GM23248 (cell line): ENCODE results near the gene ELK1. TPM values are rescaled to one million over a fixed set of nuclear protein-coding genes. Genes with fewer than 3 reads are reported as not detected.

Experiments used
- DNase-seq: peaks from one replicate; pipeline ENCODE4 v3.0.0-alpha.2; 2015
- H2AFZ ChIP-seq: fragments of 200-600 bp; sonication (generic); 2 replicates; pipeline ENCODE4 v1.6.1; 2016; ENCODE audit warnings: antibody characterized with exemption
- H3F3A ChIP-seq: fragments of 200-600 bp; sonication (generic); 2 replicates; pipeline ENCODE4 v1.6.1; 2016; ENCODE audit warnings: mild to moderate bottlenecking, antibody characterized with exemption, mixed run types; ENCODE audit not compliant: insufficient read depth
- H3K27ac ChIP-seq: fragments of 200-600 bp; sonication (generic); 2 replicates; pipeline ENCODE4 v1.5.1; 2016; ENCODE audit warnings: mild to moderate bottlenecking
- H3K27me3 ChIP-seq: fragments of 200-600 bp; sonication (generic); replicated peaks from 2 replicates; pipeline ENCODE4 v1.6.1; 2016; ENCODE audit warnings: mild to moderate bottlenecking; ENCODE audit not compliant: insufficient read depth
- H3K36me3 ChIP-seq: fragments of 200-600 bp; sonication (generic); 2 replicates; pipeline ENCODE4 v1.6.1; 2016; ENCODE audit warnings: low read depth, mild to moderate bottlenecking
- H3K4me1 ChIP-seq: fragments of 200-600 bp; sonication (generic); 2 replicates; pipeline ENCODE4 v1.6.1; 2016; ENCODE audit warnings: mild to moderate bottlenecking; ENCODE audit not compliant: insufficient read depth
- H3K4me2 ChIP-seq: fragments of 200-600 bp; sonication (generic); one replicate; pipeline ENCODE4 v1.6.1; 2016; ENCODE audit warnings: mild to moderate bottlenecking; ENCODE audit not compliant: unreplicated experiment
- H3K4me3 ChIP-seq: fragments of 200-600 bp; sonication (generic); 2 replicates; pipeline ENCODE4 v1.5.1; 2016; ENCODE audit warnings: mild to moderate bottlenecking
- H3K79me2 ChIP-seq: fragments of 200-600 bp; sonication (generic); 2 replicates; pipeline ENCODE4 v1.6.1; 2016; ENCODE audit warnings: mild to moderate bottlenecking; ENCODE audit not compliant: insufficient read depth
- H3K9ac ChIP-seq: fragments of 200-600 bp; sonication (generic); 2 replicates; pipeline ENCODE4 v1.6.1; 2016; ENCODE audit warnings: mild to moderate bottlenecking
- H3K9me2 ChIP-seq: fragments of 200-600 bp; sonication (generic); 2 replicates; pipeline ENCODE4 v1.6.1; 2016; ENCODE audit warnings: mixed run types, mild to moderate bottlenecking, moderate library complexity; ENCODE audit not compliant: insufficient read depth
- H3K9me3 ChIP-seq: fragments of 200-600 bp; sonication (generic); one replicate; pipeline ENCODE4 v1.6.1; 2017; ENCODE audit warnings: low read depth
- H4K20me1 ChIP-seq: fragments of 200-600 bp; sonication (generic); 2 replicates; pipeline ENCODE4 v1.6.0; 2016; ENCODE audit not compliant: insufficient read depth
- EZH2 ChIP-seq: fragments of 200-600 bp; sonication (generic); IDR thresholded peaks from 2 replicates; pipeline ENCODE4 v1.6.1; 2018; ENCODE audit warnings: antibody characterized with exemption, mild to moderate bottlenecking; ENCODE audit not compliant: insufficient read depth, poor library complexity, severe bottlenecking
- EZH2phosphoT487 ChIP-seq: fragments of 200-600 bp; sonication (generic); IDR thresholded peaks from 2 replicates; pipeline ENCODE4 v1.6.1; 2018; ENCODE audit warnings: antibody characterized with exemption, moderate library complexity, mild to moderate bottlenecking, low read depth; ENCODE audit not compliant: insufficient read depth
- WGBS, 2 experiments: methylation state at CpG; one replicate each; pipeline ENCODE4 v1.1.6; 2015 to 2017; ENCODE audit warnings: low lambda C conversion rate in 2 of 2, low coverage in 1 of 2; ENCODE audit errors: missing lambda C conversion rate in 2 of 2; 5-methylcytosine and 5-hydroxymethylcytosine counted together
- in situ Hi-C: fragments of 300-500 bp; cut with MboI; formaldehyde crosslinking; loops from 2 replicates; pipeline ENCODE4 v1.15.0; 2020
- polyA plus RNA-seq: library from polyadenylated mRNA; unstranded; fragments of >200 nt; fragmentation: Nextera tagmentation; extraction: Ambion mirVana; gene quantifications from 2 replicates; pipeline ENCODE4 v1.2.1, GENCODE V29; 2016
- total RNA-seq: library from RNA; depleted of rRNA; stranded (reverse); fragments of >200 nt; shearing (Covaris generic); gene quantifications from 2 replicates; pipeline ENCODE4 v1.2.3, GENCODE V29; 2014

The ELK1 gene
- total and polyA plus RNA-seq, 2 experiments from 2014 or later, result 46.6 to 47.7 TPM

DNA sequence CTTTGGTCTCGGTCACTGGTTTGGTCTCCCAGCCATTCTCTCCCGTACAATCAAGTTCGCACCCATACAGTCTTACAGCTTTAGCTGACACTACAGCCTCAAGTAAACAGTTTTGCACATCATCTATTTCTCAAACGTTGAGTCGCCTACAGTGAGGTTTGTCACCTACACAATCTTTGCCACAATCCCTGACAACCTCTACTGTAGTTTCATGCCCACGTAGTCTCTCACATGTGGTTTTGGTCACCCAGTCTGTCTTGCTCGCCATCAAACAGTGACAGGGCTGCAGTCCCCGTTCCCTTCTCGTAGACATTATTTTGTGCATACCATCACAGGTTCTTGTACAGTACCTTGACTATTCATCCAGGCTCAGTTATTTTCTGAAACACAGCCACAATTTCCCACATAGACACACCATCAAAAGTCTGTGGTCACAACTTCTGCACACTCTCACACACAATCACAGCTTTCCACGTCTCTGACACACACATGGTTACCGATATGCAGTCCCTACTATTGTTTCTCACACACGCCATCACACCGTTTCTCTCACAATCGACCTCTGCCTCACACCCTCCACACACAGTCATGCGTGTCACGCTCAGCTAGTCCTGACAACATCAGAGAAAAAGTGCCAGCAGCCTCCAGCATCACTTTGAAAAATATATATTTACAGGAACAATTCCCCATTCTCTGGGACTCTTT is 15.3 kb downstream of the ELK1 start:
- Histone ChIP-seq H3K4me3 (no peak overlapping the region), H4K20me1 (no peaks in the 10 kb centered on the region), H3F3A (0 out of 2 replicates have a peak, but pooled peaks cover 4% of the 10 kb centered on the region), H3K4me1 (no peaks in the 10 kb centered on the region), H3K9me2 (no peaks in the 10 kb centered on the region), H3K9ac (no peak overlapping the region), H3K27me3 (no peaks in the 10 kb centered on the region), H3K9me3 (no peaks in the 10 kb centered on the region), H3K79me2 (no peaks in the 10 kb centered on the region), H2AFZ (no peak overlapping the region), H3K4me2 (no peak overlapping the region), H3K36me3 (no peaks in the 10 kb centered on the region; the same call in 1 of the 2 replicates), H3K27ac (no peak overlapping the region)
- TF ChIP-seq EZH2phosphoT487 (no peak), EZH2 (no peak)
- in situ Hi-C loops, result no loop called here
- no peak for DNase-seq
- 95 to 97% methylated on average over 13 to 16 of the region's 16 CpGs for WGBS, 2 experiments

- no peaks in the 10 kb centered on the region for H3K79me2 ChIP-seq
- DNase-seq, result no peak
- H2AFZ ChIP-seq, result no peak overlapping the region
- H3K36me3 ChIP-seq, result no peaks in the 10 kb centered on the region; the same call in 1 of the 2 replicates
- no peak for TF ChIP-seq EZH2phosphoT487
- TF ChIP-seq EZH2, result no peak
- no peak overlapping the region for H3K4me3 ChIP-seq
- no peak overlapping the region for H3K9ac ChIP-seq
- H3F3A ChIP-seq, result 0 out of 2 replicates have a peak, but pooled peaks cover 4% of the 10 kb centered on the region
- H3K4me2 ChIP-seq, result no peak overlapping the region
- no peak overlapping the region for H3K27ac ChIP-seq
- WGBS, 2 experiments, result 82 to 84% methylated on average over 14 of the region's 14 CpGs
- in situ Hi-C loops, result no loop called here
- H3K27me3 ChIP-seq, result no peaks in the 10 kb centered on the region
- H3K9me2 ChIP-seq, result no peaks in the 10 kb centered on the region
- no peaks in the 10 kb centered on the region for H3K4me1 ChIP-seq
- H3K9me3 ChIP-seq, result no peaks in the 10 kb centered on the region
- H4K20me1 ChIP-seq, result no peaks in the 10 kb centered on the region
Measured at GRCh38 chrX:47633689-47634590, 16.4 kb downstream of the ELK1 start.

- Histone ChIP-seq H2AFZ (no peak overlapping the region), H3F3A (0 out of 2 replicates have a peak, but pooled peaks cover 4% of the 10 kb centered on the region), H3K27ac (no peak overlapping the region), H3K9me2 (no peaks in the 10 kb centered on the region), H3K4me2 (no peak overlapping the region), H3K27me3 (no peaks in the 10 kb centered on the region), H3K9ac (no peak overlapping the region), H3K4me1 (no peaks in the 10 kb centered on the region), H3K9me3 (no peaks in the 10 kb centered on the region), H3K36me3 (no peaks in the 10 kb centered on the region; the same call in 1 of the 2 replicates), H4K20me1 (no peaks in the 10 kb centered on the region), H3K79me2 (no peaks in the 10 kb centered on the region), H3K4me3 (no peak overlapping the region)
- 93 to 100% methylated on average over 4 of the region's 4 CpGs for WGBS, 2 experiments
- in situ Hi-C loops, result no loop called here
- no peak for TF ChIP-seq EZH2phosphoT487
- TF ChIP-seq EZH2, result no peak
- DNase-seq, result no peak
Measured at GRCh38 chrX:47632666-47633065, 17.7 kb downstream of the ELK1 start.

DNA sequence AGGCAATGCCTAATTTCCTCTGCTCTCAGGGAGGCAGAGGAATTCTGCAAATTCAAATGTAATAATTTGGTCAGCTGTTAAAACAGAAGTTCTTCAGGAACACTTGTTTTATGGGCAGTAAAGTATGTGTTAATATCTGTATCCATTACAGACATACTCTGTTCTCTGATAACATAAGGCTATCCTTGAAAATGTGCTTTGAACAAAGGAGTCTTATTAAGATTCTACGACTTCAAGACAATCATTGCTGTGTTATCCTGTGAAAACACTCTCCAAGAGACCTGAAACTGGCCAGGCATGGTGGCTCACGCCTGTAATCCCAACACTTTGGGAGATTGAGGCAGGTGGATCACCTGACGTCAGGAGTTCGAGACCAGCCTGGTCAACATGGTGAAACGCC is 18.7 kb downstream of the ELK1 start:
- Histone ChIP-seq H4K20me1 (no peaks in the 10 kb centered on the region), H3K9me3 (no peaks in the 10 kb centered on the region), H3K27me3 (no peaks in the 10 kb centered on the region), H3K4me3 (no peak overlapping the region), H3K9ac (no peak overlapping the region), H3F3A (0 out of 2 replicates have a peak, but pooled peaks cover 4% of the 10 kb centered on the region), H3K79me2 (no peaks in the 10 kb centered on the region), H3K4me1 (no peaks in the 10 kb centered on the region), H3K27ac (no peak overlapping the region), H2AFZ (no peak overlapping the region), H3K36me3 (no peaks in the 10 kb centered on the region; the same call in 1 of the 2 replicates), H3K4me2 (no peak overlapping the region), H3K9me2 (no peaks in the 10 kb centered on the region)
- in situ Hi-C loops, result no loop called here
- no peak for DNase-seq
- TF ChIP-seq EZH2 (no peak), EZH2phosphoT487 (no peak)
- WGBS, 2 experiments, result 75 to 76% methylated on average over 5 of the region's 5 CpGs
